ENCODE measurements around the gene ZCCHC2.

The ZCCHC2 gene

DNA sequence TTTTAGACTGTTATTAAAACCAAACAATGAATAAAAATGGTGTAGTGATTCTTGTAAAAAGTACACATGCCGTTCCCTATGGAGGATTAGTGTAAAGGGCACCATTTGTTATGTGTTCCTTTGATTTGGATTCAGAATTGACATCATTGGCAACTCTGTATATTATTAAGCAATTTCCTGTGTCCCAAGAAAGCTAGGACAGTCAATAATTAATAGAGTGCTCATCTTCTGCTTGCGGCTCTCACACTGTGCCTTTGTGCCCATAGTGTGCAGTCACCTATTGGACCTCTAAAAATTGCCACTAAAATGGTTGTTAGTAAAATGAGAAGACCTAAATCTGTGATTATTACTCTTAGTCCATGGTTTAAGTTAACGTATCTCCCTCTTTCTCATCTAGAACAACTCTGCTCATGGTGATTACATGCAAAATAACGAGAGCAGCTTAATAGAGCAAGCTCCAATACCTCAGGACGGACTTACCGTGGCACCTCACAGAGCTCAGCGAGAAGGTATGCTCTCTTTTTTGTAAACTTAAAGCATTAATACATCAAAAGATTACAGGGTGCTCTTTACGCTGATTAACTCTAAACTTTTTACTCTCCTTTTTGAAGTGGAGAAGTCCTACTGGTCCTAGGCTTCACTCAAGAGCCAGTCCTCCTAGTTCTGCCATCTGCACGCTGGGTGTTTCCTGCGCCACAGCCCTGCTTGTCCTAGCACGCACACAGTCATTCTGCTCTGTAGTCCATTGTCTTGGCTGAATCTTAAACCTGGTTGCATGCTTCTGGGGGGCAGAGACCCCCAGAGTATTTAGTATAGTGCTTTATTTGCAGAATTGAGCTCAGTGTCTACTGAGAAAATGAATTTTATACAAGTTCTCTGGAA, 16.7 kb downstream of the ZCCHC2 start:
- CTCF ChIA-PET, result interaction anchor here (1.8 kb wide), 1 partner anchor 47 kb away, joined by 8 read pairs; no protein-coding TSS in a partner anchor
- TF ChIP-seq, protein P1, sequence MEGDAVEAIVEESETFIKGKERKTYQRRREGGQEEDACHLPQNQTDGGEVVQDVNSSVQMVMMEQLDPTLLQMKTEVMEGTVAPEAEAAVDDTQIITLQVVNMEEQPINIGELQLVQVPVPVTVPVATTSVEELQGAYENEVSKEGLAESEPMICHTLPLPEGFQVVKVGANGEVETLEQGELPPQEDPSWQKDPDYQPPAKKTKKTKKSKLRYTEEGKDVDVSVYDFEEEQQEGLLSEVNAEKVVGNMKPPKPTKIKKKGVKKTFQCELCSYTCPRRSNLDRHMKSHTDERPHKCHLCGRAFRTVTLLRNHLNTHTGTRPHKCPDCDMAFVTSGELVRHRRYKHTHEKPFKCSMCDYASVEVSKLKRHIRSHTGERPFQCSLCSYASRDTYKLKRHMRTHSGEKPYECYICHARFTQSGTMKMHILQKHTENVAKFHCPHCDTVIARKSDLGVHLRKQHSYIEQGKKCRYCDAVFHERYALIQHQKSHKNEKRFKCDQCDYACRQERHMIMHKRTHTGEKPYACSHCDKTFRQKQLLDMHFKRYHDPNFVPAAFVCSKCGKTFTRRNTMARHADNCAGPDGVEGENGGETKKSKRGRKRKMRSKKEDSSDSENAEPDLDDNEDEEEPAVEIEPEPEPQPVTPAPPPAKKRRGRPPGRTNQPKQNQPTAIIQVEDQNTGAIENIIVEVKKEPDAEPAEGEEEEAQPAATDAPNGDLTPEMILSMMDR (IDR thresholded peaks at IDR 0.05; ENCODE audit: insufficient read depth, low read length, missing control alignments), result no peak
- H3K4me3 ChIP-seq (ENCODE audit: low read depth, low read length), result no peak overlapping the region
- no peak for DNase-seq (ENCODE audit: low read depth, low spot score)
- POLR2A ChIA-PET, result no interaction called here

DNA sequence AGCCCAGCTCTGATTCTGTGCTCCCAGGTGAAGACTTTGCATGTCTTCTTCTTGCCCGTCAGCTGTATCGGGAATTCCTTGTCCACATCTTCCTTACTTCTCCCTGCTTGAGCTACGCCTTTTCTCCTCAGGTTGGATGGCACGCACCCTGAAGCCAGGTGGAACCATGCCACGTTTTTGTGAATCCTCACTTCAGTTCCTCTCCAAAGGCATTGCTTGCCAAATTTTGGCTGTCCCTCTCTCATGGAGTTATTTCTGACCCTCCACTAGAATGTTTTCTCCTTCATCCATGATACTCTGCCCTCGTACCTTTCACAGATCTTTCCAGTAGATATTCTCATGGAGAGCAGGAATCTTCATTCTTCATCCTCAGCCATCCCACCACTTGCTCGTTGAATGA, 20.2 kb downstream of the ZCCHC2 start:
- TF ChIP-seq, protein P1 (IDR thresholded peaks at IDR 0.05; ENCODE audit: insufficient read depth, low read length, missing control alignments), result no peak
- ChIA-PET POLR2A (no interaction called here), CTCF (interaction anchor here (1.0 kb wide), 1 partner anchor 10 kb away, joined by 3 read pairs; no protein-coding TSS in a partner anchor)
- no peak overlapping the region for H3K4me3 ChIP-seq (ENCODE audit: low read depth, low read length)
- DNase-seq (ENCODE audit: low read depth, low spot score), result no peak

DNA sequence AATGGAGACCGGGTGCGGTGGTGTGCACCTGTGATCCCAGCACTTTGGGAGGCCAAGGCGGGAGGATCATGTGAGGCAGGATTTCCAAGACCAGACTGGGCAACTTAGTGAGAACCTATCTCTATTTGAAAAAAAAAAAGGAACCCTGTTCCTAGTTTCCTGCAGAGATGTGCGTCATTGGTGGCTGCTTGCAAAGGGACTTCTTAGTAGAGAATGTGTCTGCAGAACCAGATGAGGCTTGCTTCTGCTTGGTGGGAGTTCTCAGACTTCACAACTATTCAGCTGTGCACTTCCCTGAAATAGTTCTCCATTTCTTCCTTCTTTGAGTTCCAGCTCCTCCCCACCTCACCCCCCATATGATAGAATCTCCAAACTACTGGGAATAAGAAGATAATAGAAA, 22.3 kb downstream of the ZCCHC2 start:
- CTCF ChIA-PET, result no interaction called here
- no peak for DNase-seq (ENCODE audit: low read depth, low spot score)
- POLR2A ChIA-PET, result no interaction called here
- TF ChIP-seq, protein P1 (IDR thresholded peaks at IDR 0.05; ENCODE audit: insufficient read depth, low read length, missing control alignments), result no peak
- H3K4me3 ChIP-seq (ENCODE audit: low read depth, low read length), result no peak overlapping the region

DNA sequence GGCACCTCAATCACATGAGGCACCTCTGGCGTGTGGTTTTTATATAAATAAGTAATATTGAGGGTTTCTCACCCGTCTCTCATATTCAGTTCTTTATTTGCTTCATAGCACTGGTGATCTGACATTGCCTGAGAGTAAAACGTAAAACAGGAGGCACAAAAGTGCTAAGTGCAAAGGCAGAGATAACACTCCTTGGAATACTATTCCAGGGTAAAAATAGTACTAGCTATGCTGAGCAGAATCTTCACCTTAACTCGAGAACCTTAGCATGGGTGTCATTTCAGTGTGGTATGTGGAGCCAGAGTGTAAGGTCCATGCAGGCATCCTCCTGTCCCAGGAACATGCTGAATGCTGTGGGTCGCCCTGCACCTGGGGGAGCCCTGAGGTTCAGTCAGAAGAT, 26.9 kb downstream of the ZCCHC2 start:
- no peak for DNase-seq (ENCODE audit: low read depth, low spot score)
- POLR2A ChIA-PET, result interaction anchor here (0.7 kb wide), 1 partner anchor 25 kb away, joined by 3 read pairs; no protein-coding TSS in a partner anchor
- TF ChIP-seq, protein P1 (IDR thresholded peaks at IDR 0.05; ENCODE audit: insufficient read depth, low read length, missing control alignments), result no peak
- CTCF ChIA-PET, result no interaction called here
- H3K4me3 ChIP-seq (ENCODE audit: low read depth, low read length), result no peak overlapping the region

DNA sequence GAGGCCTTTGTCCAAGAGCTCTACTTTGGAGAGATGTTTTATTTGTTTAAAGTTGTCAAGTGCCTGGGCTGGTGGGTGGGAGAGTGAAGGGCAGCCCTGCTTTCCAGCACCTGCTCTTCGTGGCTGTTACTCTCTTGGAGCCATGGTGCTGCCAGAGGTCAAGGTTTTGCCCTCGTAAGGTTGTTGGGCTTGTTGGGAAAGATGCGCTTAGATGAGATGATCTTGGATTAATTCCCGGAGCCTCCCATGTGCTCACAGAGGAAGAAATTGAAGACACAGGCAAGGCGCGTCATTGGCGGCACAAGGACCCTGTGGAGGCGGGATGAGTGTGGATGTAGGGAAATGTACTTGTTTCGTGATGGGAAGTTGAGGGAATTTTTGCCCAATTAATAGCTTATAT, 27.9 kb downstream of the ZCCHC2 start:
- no peak overlapping the region for H3K4me3 ChIP-seq (ENCODE audit: low read depth, low read length)
- DNase-seq (ENCODE audit: low read depth, low spot score), result no peak
- ChIA-PET CTCF (interaction anchor here (1.0 kb wide), 2 partner anchors 12 to 35 kb away, joined by 3 read pairs; no protein-coding TSS in a partner anchor), POLR2A (no interaction called here)
- TF ChIP-seq, protein P1 (IDR thresholded peaks at IDR 0.05; ENCODE audit: insufficient read depth, low read length, missing control alignments), result no peak

DNA sequence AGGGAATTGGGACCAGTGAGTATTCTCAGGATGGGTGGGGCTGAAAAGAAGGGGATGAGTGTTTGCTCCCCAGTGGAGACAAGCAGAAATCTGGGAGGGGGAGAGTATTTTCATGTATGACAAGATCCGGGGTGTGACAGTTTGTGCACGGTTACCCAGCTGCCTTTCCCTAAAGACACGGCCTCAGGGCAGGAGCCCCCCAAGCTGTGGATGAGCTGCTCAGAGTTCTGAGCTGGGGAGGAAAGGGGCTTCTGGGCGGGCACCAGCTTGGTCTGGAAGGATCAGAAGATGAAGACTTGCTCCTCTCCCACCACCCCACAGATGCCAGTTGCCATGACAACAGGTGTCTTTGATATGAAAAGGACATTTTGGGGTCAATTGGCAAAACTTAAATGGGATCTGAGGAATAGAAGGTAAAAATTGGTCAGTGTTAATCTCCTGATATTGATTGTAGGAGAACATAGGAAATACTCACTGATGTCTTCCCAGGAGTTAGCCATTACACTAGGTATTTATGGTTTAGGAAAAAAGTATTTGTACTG, 29.2 kb downstream of the ZCCHC2 start:
- no peak for DNase-seq (ENCODE audit: low read depth, low spot score)
- H3K4me3 ChIP-seq (ENCODE audit: low read depth, low read length), result no peak overlapping the region
- POLR2A ChIA-PET, result no interaction called here
- CTCF ChIA-PET, result interaction anchor here (0.5 to 1.2 kb wide), 5 partner anchors 10 to 449 kb away, joined by 3 to 5 read pairs (median 3); no protein-coding TSS in a partner anchor
- TF ChIP-seq, protein P1 (IDR thresholded peaks at IDR 0.05; ENCODE audit: insufficient read depth, low read length, missing control alignments), result no peak
